Measurements from ENCODE around the gene SLIT3. TPM values are rescaled to one million over a fixed set of nuclear protein-coding genes. Genes with fewer than 3 reads are reported as not detected.

SLIT3 gene
- total RNA-seq, 1 experiment from 2014 or later: 0.92 TPM

- no peaks in the 10 kb centered on the region for H3K4me1 Mint-ChIP-seq
- no peak for TF ChIP-seq CTCF (conservative IDR thresholded peaks at IDR 0.05)
Measured at GRCh38 chr5:169256191-169256590, 44.7 kb downstream of the SLIT3 start.

More at GRCh38 chr5:169256191-169256590, 44.7 kb downstream of the SLIT3 start:
- Mint-ChIP-seq H3K27ac (no peak overlapping the region), H3K36me3 (ENCODE audit: insufficient read depth in 1 of 3, low read depth in 3 of 3) (no peaks in the 10 kb centered on the region), H3K9me3 (no peaks in the 10 kb centered on the region), H3K4me3 (no peak overlapping the region), H3K27me3 (ENCODE audit: low read depth) (peaks cover 20% of the 10 kb centered on the region)
- Histone ChIP-seq H2AFZ (ENCODE audit: low read length) (no peak overlapping the region), H4K20me1 (ENCODE audit: control insufficient read depth, insufficient read depth, insufficient read length) (no peaks in the 10 kb centered on the region), H3K9ac (ENCODE audit: extremely low read depth, insufficient read length, low read length) (no peak overlapping the region), H2BK15ac (ENCODE audit: low read depth, low read length) (no peak overlapping the region), H3K4ac (ENCODE audit: low read depth, low read length) (no peak overlapping the region), H2BK5ac (ENCODE audit: insufficient read length, low read length) (no peak overlapping the region), H4K8ac (replicated peaks; ENCODE audit: insufficient read length, low read depth, low read length) (no peak overlapping the region), H4K91ac (ENCODE audit: insufficient read length, low read depth, low read length) (no peak overlapping the region), H3K27me3 (ENCODE audit: insufficient read depth, low read length) (no peaks in the 10 kb centered on the region), H3K9me3 (ENCODE audit: control insufficient read depth, low read depth, low read length) (no peaks in the 10 kb centered on the region), H2BK120ac (ENCODE audit: low read depth, low read length, poor library complexity, severe bottlenecking) (no peak overlapping the region), H3K14ac (ENCODE audit: insufficient read depth, low read length) (no peak overlapping the region), H3K27ac (ENCODE audit: insufficient read length, low read depth, low read length) (no peak overlapping the region), H3K79me2 (ENCODE audit: insufficient read depth, low read length) (no peaks in the 10 kb centered on the region), H2BK12ac (ENCODE audit: insufficient read length, low read depth, low read length) (no peak overlapping the region), H2AK5ac (ENCODE audit: insufficient read length, low read length) (no peak overlapping the region), H3K18ac (ENCODE audit: insufficient read length, low read depth, low read length) (no peak overlapping the region), H3K4me1 (ENCODE audit: insufficient read depth, low read length) (no peaks in the 10 kb centered on the region), H3K4me2 (ENCODE audit: insufficient read depth, insufficient read length, low read length) (no peak overlapping the region), H3T11ph (ENCODE audit: low read length) (no peak overlapping the region), H3K23me2 (ENCODE audit: insufficient read length, low read depth, low read length, poor library complexity, severe bottlenecking) (no peaks in the 10 kb centered on the region), H2BK20ac (ENCODE audit: low read depth, low read length, poor library complexity, severe bottlenecking) (no peak overlapping the region), H4K5ac (ENCODE audit: insufficient read length, low read depth, low read length) (no peak overlapping the region), H3K23ac (ENCODE audit: insufficient read length, low read depth, low read length) (no peak overlapping the region), H3K79me1 (ENCODE audit: insufficient read depth, low read depth, low read length, poor library complexity, severe bottlenecking) (no peaks in the 10 kb centered on the region), H3K56ac (ENCODE audit: insufficient read length, low read depth, low read length) (no peak overlapping the region)
- DNase-seq: no peak
- WGBS (ENCODE audit: extremely low coverage, insufficient read length, low lambda C conversion rate): no CpG with 5 or more reads among the region's 5 CpGs
